Nucleus accumbens (tissue), 56 donors: ENCODE measurements around the gene TMEM37.

ENCODE experiments used
- DNase-seq, 56 donors: peaks; one replicate each; lab custom pipeline; 2025; lab: John Stamatoyannopoulos, UW

TMEM37 gene

GRCh38 chr2:119474371-119475224 lies 42.9 kb downstream of the TMEM37 start:
- no peak for DNase-seq

GRCh38 chr2:119475225-119475856 lies 43.7 kb downstream of the TMEM37 start:
- DNase-seq = no peak

GRCh38 chr2:119475857-119476244 lies 44.2 kb downstream of the TMEM37 start:
- no peak for DNase-seq

GRCh38 chr2:119476301-119477112 lies 44.9 kb downstream of the TMEM37 start:
- peak in 32 of 56 donors; percentile 3 to 63 (median 16) for DNase-seq

GRCh38 chr2:119477113-119477505 lies 45.5 kb downstream of the TMEM37 start:
- DNase-seq = no peak

GRCh38 chr2:119478188-119478977 lies 46.7 kb downstream of the TMEM37 start:
- no peak for DNase-seq

- no peak for DNase-seq
Observed at GRCh38 chr2:119478978-119479295, 47.3 kb downstream of the TMEM37 start.

GRCh38 chr2:119480184-119480583 lies 48.5 kb downstream of the TMEM37 start:
- DNase-seq = no peak

- DNase-seq = no peak
Observed at GRCh38 chr2:119480718-119481142, 49.1 kb downstream of the TMEM37 start.

- DNase-seq = no peak
Observed at GRCh38 chr2:119481501-119482455, 50.1 kb downstream of the TMEM37 start.

- no peak for DNase-seq
Observed at GRCh38 chr2:119482481-119483394, 51.1 kb downstream of the TMEM37 start.

GRCh38 chr2:119483395-119483753 lies 51.7 kb downstream of the TMEM37 start:
- no peak for DNase-seq

- no peak for DNase-seq
Observed at GRCh38 chr2:119483896-119484718, 52.5 kb downstream of the TMEM37 start.

GRCh38 chr2:119484834-119485233 lies 53.2 kb downstream of the TMEM37 start:
- no peak for DNase-seq

GRCh38 chr2:119485336-119486110 lies 53.9 kb downstream of the TMEM37 start:
- no peak for DNase-seq

- no peak for DNase-seq
Observed at GRCh38 chr2:119486196-119486827, 54.7 kb downstream of the TMEM37 start.
